ENCODE data around the gene BMP7.

BMP7 gene

GRCh38 chr20:57142667-57143066, 123.8 kb downstream of the BMP7 start:
- no peak for FAIRE-seq

- no peak for FAIRE-seq
Measured at GRCh38 chr20:57141492-57141891, 124.9 kb downstream of the BMP7 start.

- FAIRE-seq, result no peak
Measured at GRCh38 chr20:57140416-57140965, 126.0 kb downstream of the BMP7 start.

DNA sequence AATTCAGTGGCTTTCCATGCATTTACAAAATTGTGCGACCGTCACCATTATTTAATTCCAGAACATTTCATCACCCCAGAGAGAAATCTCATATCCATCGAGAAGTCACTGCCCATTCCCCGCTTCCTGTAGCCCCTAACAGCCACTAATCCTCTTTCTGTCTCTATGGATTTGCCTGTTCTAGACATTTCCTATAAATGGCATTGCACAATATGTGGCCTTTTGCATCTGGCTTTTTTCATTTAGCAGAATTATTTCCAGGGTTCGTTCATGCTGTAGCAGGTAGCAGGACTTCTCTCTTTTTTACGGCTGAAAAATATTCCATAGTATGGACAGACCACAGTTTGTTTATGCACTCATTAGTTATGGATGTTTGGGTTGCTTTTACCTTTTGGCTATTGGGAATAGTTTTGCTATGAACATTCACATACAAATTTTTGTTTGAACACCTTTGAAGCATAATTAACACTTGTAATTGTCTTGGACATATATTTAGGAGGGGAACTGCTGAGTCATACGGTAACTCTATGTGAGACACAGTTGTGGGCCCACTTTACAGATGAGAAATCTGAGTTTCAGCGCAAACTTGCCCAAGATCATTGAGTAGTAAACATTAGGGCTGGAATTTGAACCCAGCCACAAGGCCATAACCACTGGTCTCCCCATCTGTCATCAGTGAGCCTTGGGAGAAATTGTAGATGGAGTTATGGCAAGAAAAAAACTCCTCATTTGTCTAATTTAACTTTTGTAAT, 126.9 kb downstream of the BMP7 start:
- FAIRE-seq, result no peak

DNA sequence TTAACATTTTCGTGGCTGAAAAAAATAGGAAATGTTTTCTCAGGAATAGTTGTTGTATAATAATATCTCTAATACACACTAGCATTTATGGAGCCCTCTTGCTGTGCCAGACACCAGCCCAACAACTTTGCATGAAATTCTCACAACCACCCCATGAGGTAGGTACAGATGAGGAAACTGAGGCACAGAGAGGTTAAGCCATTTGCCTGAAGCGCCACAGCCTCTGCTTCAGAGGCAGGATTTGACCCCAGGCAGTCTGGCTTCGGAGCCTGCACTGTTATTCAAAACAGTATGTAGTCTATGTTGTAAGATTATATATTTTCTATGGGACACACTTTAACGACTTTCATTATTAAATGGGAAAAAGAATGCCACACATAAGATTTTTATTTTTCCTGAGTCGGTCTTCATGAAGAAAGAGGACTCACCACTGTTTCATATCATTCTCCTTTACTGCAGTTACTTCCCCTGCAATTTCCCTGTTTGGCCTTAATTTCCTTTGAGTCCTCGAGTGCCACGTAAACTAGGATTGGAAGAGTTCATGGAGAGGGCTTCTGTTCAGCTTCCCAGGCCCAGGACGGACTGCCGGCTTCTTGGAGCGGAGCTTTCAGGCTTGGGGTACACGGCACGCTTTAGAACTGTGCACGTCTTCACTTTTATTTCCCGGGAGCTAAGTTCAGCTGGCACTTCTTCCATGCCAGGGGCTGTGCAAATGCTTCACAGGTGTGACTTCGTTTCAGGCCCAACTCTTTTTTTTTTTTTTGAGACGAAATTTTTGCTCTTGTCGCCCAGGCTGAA, 128.0 kb downstream of the BMP7 start:
- FAIRE-seq, result no peak

DNA sequence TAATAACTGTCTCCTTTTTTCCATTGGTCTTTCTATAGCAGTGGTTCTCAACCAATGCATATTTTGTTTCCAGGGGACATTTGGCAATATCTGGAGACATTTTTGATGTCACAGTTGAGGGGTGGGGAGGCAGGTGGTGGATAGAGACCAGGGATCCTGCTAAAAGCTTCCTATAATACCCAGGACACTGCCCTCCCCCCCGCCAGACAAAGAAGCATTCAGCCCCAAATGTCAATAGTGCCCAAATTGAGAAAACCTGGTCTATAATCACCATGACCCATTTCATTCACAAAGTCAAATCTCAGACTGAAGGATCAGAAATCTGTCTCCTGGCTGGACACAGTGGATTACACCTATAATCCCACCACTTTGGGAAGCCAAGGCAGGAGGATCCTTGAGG, 128.8 kb downstream of the BMP7 start:
- FAIRE-seq, result no peak

DNA sequence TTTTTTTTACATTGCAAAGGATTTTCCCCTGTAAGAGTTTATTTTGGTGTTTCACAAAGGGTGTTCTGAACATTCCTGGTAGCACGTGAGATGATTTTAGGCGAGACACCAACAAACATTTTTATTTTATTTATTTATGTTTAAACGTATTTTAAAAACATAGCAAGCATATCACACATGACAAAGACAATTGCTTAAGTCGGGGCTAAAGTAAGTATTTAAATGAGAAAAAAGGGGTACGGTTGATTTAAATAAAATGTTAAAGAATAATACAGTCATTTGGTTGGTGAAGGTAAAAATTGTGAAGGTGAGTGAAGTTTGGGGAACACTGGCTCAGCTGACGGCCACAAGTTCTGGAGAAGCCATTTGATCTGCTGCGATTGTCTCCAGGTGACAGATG, 129.7 kb downstream of the BMP7 start:
- no peak for FAIRE-seq

DNA sequence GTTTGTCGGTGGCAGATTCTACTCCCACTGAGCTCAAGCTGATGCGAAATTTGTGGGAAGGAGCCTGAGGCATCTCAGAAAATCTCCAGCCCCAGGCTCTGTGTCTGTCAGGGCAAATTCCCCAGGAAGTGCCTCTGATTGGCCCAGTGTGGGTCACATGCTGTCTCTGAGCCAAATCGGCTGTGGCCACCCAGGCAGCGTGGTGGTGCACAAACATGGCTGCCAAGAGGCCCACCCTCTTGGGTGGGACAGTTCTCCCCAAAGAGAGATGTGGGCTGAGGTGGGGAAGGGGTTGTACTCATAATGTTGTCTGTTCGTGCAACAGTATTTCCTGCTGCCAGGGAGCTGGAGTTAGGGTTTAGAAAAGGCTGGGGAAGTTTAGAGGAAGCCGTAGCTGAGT, 130.6 kb downstream of the BMP7 start:
- FAIRE-seq, result no peak

DNA sequence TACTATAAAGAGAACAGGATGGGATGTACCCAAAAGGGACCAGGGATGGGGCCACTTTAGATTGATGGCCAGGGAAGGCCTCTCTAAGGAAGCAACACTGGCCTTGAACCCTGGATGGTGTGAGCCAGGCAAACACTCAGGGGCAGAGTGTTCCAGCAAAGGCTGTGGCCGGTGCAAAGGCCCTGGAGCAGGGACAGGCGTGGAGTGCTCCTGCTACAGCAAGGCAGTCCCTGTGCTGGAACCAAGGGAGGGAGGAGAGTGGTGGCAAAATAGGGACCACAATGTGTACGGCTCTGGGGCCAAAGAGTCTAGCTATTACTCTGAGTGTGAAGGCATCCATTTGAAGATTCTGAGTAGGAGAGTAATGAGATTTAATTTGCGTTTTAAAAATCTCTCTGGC, 131.6 kb downstream of the BMP7 start:
- no peak for FAIRE-seq

DNA sequence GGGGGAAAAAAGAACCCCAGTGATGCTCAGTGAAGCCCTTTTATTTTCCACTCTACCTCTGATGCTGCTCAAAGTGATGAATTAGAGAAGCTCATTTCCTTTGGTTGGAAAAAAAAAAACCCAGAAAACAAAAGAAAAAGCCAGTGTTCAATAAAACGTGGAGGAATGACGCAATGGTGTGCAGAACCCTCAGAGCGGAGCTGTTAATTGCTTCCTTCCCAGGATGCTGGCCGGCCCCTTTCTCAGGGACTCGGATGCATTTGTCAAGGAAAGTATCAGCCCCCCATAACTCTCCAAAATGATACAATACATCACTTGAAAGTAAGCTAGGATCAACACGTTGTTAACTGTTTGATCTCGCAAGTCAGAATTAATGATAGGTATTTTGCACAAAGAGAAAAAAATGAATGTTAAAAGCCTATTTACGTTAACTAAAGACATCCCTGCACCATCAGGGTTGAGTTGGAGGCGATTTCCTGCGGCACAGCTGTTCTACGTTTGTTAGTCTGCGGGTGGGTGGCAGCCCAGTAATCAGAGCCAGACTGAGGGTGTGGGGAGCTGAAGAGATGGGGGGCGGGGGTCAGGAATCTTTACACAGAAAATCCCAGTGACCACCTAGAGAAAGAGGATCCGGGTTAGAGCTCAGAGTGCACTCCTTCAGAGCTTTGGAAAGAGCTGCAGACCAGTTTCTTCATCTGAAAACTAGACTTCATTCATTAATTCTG, 132.4 kb downstream of the BMP7 start:
- no peak for FAIRE-seq

- FAIRE-seq, result no peak
Measured at GRCh38 chr20:57131601-57132391, 134.6 kb downstream of the BMP7 start.

DNA sequence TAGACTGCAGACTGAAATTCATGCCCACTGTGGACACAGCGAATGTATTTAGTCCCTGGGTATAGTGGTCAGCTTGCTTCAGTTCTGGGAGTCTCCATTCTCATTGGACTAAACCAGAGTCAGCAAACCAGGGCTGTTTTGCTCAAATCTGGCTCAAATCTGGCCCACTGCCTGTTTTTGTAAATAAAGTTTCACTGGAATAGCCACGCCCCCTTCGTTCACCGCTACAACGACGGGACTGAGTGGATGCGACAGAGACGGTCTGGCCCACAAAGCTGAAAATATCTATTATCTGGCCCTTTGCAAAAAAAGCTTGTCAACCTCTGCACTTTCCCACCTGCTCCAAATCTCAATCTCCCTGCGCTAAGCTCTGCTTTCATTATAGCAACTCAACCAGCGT, 135.4 kb downstream of the BMP7 start:
- no peak for FAIRE-seq

- no peak for FAIRE-seq
Measured at GRCh38 chr20:57130160-57130772, 136.2 kb downstream of the BMP7 start.

DNA sequence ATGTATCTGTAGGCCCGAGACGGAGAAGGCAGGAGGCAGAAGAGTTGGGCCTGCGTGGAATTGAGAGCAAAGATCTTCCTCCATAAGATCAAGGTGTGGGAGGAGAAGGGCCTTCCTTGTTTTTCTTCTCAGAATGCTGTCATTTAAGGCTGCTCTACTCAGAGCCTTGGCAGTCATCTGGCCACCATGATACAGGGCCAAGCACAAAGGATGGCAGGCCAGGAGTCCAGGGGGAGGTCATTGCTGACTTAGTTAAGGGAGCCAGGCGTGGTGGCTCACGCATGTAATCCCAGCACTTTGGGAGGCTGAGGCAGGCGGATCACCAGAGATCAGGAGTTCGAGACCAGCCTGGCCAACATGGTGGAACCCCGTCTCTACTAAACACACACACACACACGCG, 137.1 kb downstream of the BMP7 start:
- FAIRE-seq, result no peak

GRCh38 chr20:57128044-57128757, 138.2 kb downstream of the BMP7 start:
- no peak for FAIRE-seq

DNA sequence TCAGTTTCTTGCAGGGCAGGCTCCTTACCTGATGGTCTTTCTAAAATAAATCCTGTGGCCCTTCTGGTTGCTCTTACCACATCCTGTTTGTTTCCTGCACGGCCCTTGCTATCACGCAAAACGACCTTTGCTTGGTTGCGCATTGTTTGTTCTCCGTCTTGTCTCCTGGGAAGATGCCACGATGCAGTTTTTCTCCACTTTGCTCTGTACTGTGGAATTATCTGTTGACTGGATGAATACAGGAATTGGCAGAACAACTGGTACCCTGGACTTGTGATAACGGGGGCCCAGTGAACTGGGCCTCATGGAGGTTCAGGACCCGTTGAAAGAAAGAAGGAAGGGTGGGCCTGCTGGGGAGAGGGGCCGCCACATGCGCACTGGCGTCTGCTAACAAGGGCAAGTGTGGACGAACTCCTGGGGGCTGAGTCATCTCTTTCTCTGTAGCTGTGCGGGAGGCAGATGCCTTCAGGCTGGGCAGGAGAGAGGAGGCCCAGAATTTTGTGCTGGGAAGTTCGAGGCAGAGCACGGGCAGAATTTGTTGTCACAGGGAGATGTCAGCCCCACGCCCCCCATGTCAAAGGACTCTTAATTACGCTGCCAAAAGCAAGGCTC, 139.9 kb downstream of the BMP7 start:
- FAIRE-seq, result no peak

DNA sequence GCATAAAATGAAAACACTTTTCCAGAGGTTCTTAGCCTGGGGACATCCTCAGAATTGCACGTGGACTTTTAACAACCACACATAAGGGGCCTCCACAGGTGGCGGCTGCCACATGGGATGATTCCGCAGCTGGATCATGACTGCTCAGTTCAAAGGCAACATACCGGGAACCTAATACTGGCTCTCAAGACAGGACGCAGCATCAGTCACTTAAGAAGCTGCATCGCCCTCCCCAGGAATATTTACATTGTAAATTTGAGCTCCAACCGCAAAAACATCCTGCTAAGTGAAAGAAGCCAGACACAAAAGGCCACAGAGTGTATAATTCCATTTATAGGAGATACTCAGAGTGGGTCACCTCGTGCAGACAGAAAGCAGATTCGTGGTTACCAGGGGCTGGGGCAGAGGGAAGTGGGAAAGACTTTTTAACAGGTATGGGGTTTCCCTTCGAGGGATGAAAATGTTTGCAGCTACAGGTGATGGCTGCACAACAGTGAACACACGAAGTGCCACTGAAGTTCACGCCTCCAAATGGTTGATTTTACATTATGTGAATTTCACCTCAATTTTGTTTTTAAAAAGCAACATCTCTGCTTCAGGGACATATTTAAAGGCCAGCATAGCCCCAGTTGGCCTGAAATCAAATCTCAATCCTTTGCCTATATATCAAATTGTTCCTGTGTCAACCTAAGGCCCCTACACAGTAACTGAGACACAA, 141.5 kb downstream of the BMP7 start:
- no peak for FAIRE-seq

- no peak for FAIRE-seq
Measured at GRCh38 chr20:57124366-57124765, 142.1 kb downstream of the BMP7 start.

DNA sequence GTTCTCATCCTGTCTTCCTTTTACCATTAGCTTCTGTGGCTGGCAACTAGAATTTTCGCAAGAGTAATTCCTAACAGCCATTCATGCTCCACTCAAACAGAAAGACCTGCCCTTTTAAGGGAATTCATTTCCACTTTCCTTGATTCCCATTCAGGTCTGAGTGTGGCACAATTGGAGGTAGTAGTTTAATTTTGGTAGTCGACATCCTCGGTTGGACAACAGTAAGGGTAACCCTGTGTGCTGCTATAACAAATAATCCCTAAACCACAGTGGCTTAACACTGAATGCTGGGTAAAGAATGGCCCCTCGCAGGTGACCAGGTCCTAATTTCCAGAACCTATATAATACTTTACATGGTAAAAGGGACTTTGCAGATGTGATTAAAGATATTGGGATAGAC, 142.9 kb downstream of the BMP7 start:
- no peak for FAIRE-seq

Measured in colon (tissue), 2 donors.